Esophagus muscularis mucosa (tissue), 4 donors: ENCODE measurements around the gene ZNF580. TPM values are rescaled to one million over a fixed set of nuclear protein-coding genes. Genes with fewer than 3 reads are reported as not detected.
A peak's percentile ranks its signal among the peaks of the same experiment; 100 is the strongest.

Source experiments
- DNase-seq: peaks from one replicate; pipeline ENCODE4 v3.0.0-alpha.2; 2017; ENCODE audit errors: extremely low spot score
- H3K27ac ChIP-seq, 4 donors: fragments of 200-600 bp; sonication (generic); replicated peaks in 1 of 4; 1 replicate in 3 of 4; 2 replicates in 1 of 4; pipeline ENCODE4 v1.5.1; 2016 to 2019; ENCODE audit warnings: mild to moderate bottlenecking in 1 of 4
- H3K27me3 ChIP-seq, 4 donors: fragments of 200-600 bp; sonication (generic); one replicate each; pipeline versions ENCODE4 v1.5.1 to v1.6.0; 2016 to 2019
- H3K36me3 ChIP-seq, 4 donors: fragments of 200-600 bp; sonication (generic); one replicate each; pipeline ENCODE4 v1.5.1; 2016 to 2019
- H3K4me1 ChIP-seq, 4 donors: fragments of 200-600 bp; sonication (generic); one replicate each; pipeline ENCODE4 v1.5.1; 2016 to 2019
- H3K4me3 ChIP-seq, 4 donors: fragments of 200-600 bp; sonication (generic); 1 replicate in 2 of 4; 2 replicates in 2 of 4; pipeline ENCODE4 v1.5.1; 2016 to 2019; ENCODE audit warnings: mild to moderate bottlenecking in 4 of 4, moderate library complexity in 1 of 4
- H3K9me3 ChIP-seq, 4 donors: fragments of 200-600 bp; sonication (generic); 1 replicate in 3 of 4; 2 replicates in 1 of 4; pipeline ENCODE4 v1.5.1; 2016 to 2019
- EP300 ChIP-seq: sonication (generic); formaldehyde crosslinking; IDR thresholded peaks from one replicate; pipeline ENCODE4 v1.6.1; 2017; ENCODE audit warnings: antibody characterized with exemption
- POLR2A ChIP-seq: fragments of 450-650 bp; IDR thresholded peaks from one replicate; pipeline ENCODE4 v1.6.1; 2017; ENCODE audit warnings: antibody characterized with exemption, moderate library complexity, mild to moderate bottlenecking, low read depth
- POLR2AphosphoS5 ChIP-seq, 2 donors: sonication (generic); formaldehyde crosslinking; IDR thresholded peaks; one replicate each; pipeline ENCODE4 v1.6.1; 2017; ENCODE audit warnings: antibody characterized with exemption in 2 of 2
- WGBS: methylation state at CpG from one replicate; pipeline ENCODE4 v1.1.5; 2018; 5-methylcytosine and 5-hydroxymethylcytosine counted together
- intact Hi-C: fragments of 100-400 bp; cut with DNase I; formaldehyde crosslinking; loops from one replicate; pipeline ENCODE4 v1.15.1; 2023
- total RNA-seq, 4 donors: library from RNA; depleted of rRNA; stranded (reverse); fragments of >200 nt; gene quantifications; one replicate each; pipeline versions ENCODE4 v1.1.0 to v1.2.1, GENCODE V29; 2016
- TF ChIP-seq, protein P1 (sequence below), 3 experiments: fragments of 200-600 bp in 2 of 3; fragments of 450-650 bp in 1 of 3; sonication (generic) in 2 of 3; IDR thresholded peaks; one replicate each; pipeline ENCODE4 v1.5.1; 2017 to 2019; ENCODE audit warnings: antibody characterized with exemption in 3 of 3, mild to moderate bottlenecking in 2 of 3, moderate library complexity in 1 of 3

Gene ZNF580
- total RNA-seq, 4 donors from 2014 or later, result 38.3 to 66.8 (median 43.1) TPM

DNA sequence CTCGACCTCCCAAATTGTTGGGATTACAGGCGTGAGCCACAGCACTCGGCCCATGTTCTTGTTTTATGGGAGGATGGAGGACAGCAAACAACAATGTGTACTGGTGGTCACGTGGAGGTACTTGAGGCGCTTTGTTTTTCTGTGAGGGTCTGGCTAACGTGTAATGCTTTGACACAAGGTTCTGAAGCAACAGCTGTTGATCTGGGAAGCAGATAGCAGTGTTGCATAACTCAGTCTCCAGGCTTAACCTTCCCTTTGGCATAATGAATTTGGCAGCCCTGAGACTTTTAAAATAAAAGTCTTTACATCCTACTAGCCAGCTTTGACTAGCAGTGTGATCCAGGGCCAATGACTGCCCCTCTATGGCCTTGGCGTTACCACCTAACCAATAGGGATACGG lies 6.9 kb upstream of the ZNF580 start:
- TF ChIP-seq POLR2AphosphoS5 (IDR thresholded peaks at IDR 0.05) (no peak), EP300 (no peak)
- H3K27ac ChIP-seq, result peak overlapping the region; percentile 91 to 99 (median 96)
- H3K27me3 ChIP-seq, result no peaks in the 10 kb centered on the region
- peaks cover 36 to 58% (median 52%) of the 10 kb centered on the region in 4 donors for H3K4me1 ChIP-seq
- peaks cover 0 to 12% (median 1%) of the 10 kb centered on the region in 4 donors for H3K36me3 ChIP-seq
- intact Hi-C loops, result loop anchor here (2.0 kb wide), 1 partner anchor 19 kb away; no protein-coding TSS in a partner anchor
- H3K4me3 ChIP-seq, result peak overlapping the region in 1 of 4 donors; percentile 96
- DNase-seq, result no peak
- WGBS, result 93% methylated on average over 8 of the region's 8 CpGs
- no peaks in the 10 kb centered on the region for H3K9me3 ChIP-seq

DNA sequence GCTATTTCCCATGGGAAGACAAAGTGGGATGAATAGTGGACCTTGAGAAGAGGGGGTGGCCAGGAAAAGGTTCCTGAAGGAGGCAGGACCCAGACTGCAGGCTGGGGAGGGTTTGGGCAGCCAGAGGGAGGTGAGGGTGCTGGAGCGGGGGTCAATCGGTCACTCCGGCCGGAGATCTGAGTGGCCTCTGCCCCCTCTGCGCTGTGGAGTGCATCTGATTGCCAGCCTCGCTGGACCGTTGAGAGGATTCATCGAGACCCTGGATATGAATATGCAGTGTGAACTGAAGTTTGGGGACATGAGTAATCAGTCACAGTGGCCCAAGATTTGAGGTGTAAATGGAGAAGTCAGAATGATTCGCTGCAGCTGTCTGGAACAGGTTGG lies 5.5 kb upstream of the ZNF580 start:
- Histone ChIP-seq H3K9me3 (no peaks in the 10 kb centered on the region), H3K36me3 (peaks cover 0 to 12% (median 1%) of the 10 kb centered on the region in 4 donors), H3K27ac (peak overlapping the region; percentile 91 to 99 (median 96)), H3K27me3 (no peaks in the 10 kb centered on the region), H3K4me1 (peaks cover 49 to 73% (median 66%) of the 10 kb centered on the region in 4 donors), H3K4me3 (peak overlapping the region; percentile 68 to 96 (median 88))
- no peak for TF ChIP-seq POLR2AphosphoS5 (IDR thresholded peaks at IDR 0.05)
- TF ChIP-seq EP300, result no peak
- TF ChIP-seq POLR2A, result no peak
- TF ChIP-seq, protein P1, sequence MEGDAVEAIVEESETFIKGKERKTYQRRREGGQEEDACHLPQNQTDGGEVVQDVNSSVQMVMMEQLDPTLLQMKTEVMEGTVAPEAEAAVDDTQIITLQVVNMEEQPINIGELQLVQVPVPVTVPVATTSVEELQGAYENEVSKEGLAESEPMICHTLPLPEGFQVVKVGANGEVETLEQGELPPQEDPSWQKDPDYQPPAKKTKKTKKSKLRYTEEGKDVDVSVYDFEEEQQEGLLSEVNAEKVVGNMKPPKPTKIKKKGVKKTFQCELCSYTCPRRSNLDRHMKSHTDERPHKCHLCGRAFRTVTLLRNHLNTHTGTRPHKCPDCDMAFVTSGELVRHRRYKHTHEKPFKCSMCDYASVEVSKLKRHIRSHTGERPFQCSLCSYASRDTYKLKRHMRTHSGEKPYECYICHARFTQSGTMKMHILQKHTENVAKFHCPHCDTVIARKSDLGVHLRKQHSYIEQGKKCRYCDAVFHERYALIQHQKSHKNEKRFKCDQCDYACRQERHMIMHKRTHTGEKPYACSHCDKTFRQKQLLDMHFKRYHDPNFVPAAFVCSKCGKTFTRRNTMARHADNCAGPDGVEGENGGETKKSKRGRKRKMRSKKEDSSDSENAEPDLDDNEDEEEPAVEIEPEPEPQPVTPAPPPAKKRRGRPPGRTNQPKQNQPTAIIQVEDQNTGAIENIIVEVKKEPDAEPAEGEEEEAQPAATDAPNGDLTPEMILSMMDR (IDR thresholded peaks at IDR 0.05), result no peak
- intact Hi-C loops, result loop anchor here (2.0 kb wide), 1 partner anchor 17 kb away; no protein-coding TSS in a partner anchor
- 10% methylated on average over 9 of the region's 9 CpGs for WGBS
- no peak for DNase-seq

DNA sequence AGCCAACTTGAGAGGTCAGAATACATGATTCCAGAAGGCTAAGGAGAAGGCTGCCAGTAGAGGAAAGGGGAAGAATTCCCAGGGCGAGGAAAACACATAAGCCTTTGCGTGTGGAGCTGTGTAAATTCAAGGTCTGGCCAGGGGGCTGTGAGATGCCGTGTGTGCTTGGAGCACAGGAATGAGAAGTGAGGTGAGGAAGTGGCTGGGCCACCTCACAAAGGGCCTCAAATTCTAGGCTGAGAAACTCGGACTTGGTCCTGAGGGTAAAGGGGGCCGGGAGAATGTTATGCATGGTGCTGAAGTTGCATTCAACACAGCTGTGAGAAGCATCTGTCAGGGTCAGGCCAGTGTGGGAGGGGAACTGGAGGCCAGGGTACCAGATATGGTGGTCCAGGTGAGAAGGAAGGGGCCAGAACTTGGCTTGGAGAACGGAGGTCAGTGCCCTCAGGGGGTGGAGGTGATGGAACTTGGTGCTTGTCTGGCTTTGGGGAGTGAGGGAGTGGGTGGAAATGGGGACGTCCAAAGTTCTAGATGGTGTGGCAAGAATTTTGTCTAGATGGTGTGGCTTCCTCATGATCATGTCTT lies 4.9 kb upstream of the ZNF580 start:
- peaks cover 0 to 12% (median 1%) of the 10 kb centered on the region in 4 donors for H3K36me3 ChIP-seq
- no peak for DNase-seq
- peaks cover 53 to 78% (median 71%) of the 10 kb centered on the region in 4 donors for H3K4me1 ChIP-seq
- TF ChIP-seq EP300 (no peak), POLR2AphosphoS5 (IDR thresholded peaks at IDR 0.05) (no peak), POLR2A (no peak)
- TF ChIP-seq, protein P1 (IDR thresholded peaks at IDR 0.05), result no peak
- peak overlapping the region; percentile 68 to 96 (median 88) for H3K4me3 ChIP-seq
- no peaks in the 10 kb centered on the region for H3K27me3 ChIP-seq
- H3K9me3 ChIP-seq, result no peaks in the 10 kb centered on the region
- 63% methylated on average over 7 of the region's 7 CpGs for WGBS
- peak overlapping the region; percentile 91 to 99 (median 96) for H3K27ac ChIP-seq
- intact Hi-C loops, result loop anchor here (2.0 kb wide), 1 partner anchor 17 kb away; no protein-coding TSS in a partner anchor

DNA sequence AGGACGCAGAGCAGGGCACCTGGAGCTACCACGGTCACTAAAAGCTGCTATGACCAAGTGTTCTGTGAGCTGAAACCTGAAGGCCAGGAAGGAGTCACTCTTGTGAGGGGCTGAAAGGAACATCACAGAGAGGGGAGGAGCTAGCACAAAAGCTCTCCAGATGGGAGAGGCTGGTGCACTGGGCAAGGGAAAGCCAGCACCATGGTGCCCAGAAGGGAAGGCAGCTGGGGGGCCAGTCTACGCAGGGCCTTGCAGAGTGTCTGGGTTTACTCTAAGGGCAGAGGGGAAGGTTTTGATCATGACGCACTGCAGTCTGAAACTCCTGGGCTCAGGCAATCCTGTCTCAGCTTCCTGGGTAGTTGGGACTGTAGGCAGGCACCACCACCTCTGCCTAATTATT lies 4.1 kb upstream of the ZNF580 start:
- Histone ChIP-seq H3K27ac (peak overlapping the region; percentile 91 to 99 (median 96)), H3K4me1 (peaks cover 53 to 81% (median 73%) of the 10 kb centered on the region in 4 donors), H3K9me3 (no peaks in the 10 kb centered on the region), H3K4me3 (peak overlapping the region in 1 of 4 donors; percentile 68), H3K27me3 (no peaks in the 10 kb centered on the region), H3K36me3 (peaks cover 0 to 12% (median 1%) of the 10 kb centered on the region in 4 donors)
- DNase-seq, result no peak
- WGBS, result 84% methylated on average over 4 of the region's 4 CpGs
- intact Hi-C loops, result no loop called here
- TF ChIP-seq POLR2A, result no peak
- TF ChIP-seq, protein P1 (IDR thresholded peaks at IDR 0.05), result no peak
- no peak for TF ChIP-seq POLR2AphosphoS5 (IDR thresholded peaks at IDR 0.05)
- no peak for TF ChIP-seq EP300

DNA sequence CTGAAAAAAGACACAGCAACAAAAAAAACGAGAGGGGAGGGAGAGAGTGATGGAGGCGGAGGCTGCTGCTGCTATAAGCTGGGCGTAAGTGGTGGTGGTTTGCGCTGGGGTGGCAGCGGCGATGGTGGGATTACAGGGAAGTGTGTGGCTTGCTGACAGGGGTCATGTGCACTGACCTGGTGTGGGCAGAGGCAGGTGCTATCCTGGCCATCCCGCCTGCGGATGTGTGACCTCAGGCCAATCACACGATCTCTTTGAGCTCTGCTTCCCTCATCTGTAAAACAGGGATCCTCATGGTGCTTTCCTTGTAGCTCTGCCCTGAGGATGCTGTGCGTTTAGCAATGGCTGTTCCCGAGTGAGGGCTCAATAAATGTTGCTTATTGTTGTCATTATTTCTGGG lies 3.3 kb upstream of the ZNF580 start:
- WGBS, result 76% methylated on average over 10 of the region's 11 CpGs
- peak overlapping the region in 1 of 4 donors; percentile 5 for H3K27ac ChIP-seq
- no peak overlapping the region for H3K4me3 ChIP-seq
- peaks cover 61 to 83% (median 76%) of the 10 kb centered on the region in 4 donors for H3K4me1 ChIP-seq
- no peak for TF ChIP-seq POLR2AphosphoS5 (IDR thresholded peaks at IDR 0.05)
- TF ChIP-seq, protein P1 (IDR thresholded peaks at IDR 0.05), result no peak
- TF ChIP-seq POLR2A, result no peak
- no peak for TF ChIP-seq EP300
- peaks cover 0 to 12% (median 1%) of the 10 kb centered on the region in 4 donors for H3K36me3 ChIP-seq
- no peak for DNase-seq
- intact Hi-C loops, result no loop called here
- no peaks in the 10 kb centered on the region for H3K9me3 ChIP-seq
- no peaks in the 10 kb centered on the region for H3K27me3 ChIP-seq
